GM04504 (cell line): ENCODE measurements around the gene SPATA21.
"Not testable (repeated sequence)": the region's sequence is repeated elsewhere in the genome, so short reads cannot be mapped to it uniquely, and the experiment has no call there.

Experiments
- DNase-seq: peaks from one replicate; pipeline ENCODE4 v3.0.0-alpha.2; 2012; ENCODE audit warnings: low read depth

SPATA21 gene

GRCh38 chr1:16436946-16437474 lies at the start of gene SPATA21:
Gene SPATA21 (minus strand): TSS chr1:16437424. CDS start chr1:16431371, 6,053 bp downstream.
- no peak for DNase-seq

- not testable (repeated sequence) for DNase-seq
These were observed 49.8 kb upstream of the SPATA21 start for GRCh38 chr1:16487011-16487410.

- DNase-seq, result not testable (repeated sequence)
These were observed 49.1 kb upstream of the SPATA21 start for GRCh38 chr1:16486316-16486715.

GRCh38 chr1:16484931-16485330 lies 47.7 kb upstream of the SPATA21 start:
- DNase-seq, result no peak

GRCh38 chr1:16484501-16484835 lies 47.2 kb upstream of the SPATA21 start:
- no peak for DNase-seq

GRCh38 chr1:16483639-16484500 lies 46.6 kb upstream of the SPATA21 start:
- not testable (repeated sequence) for DNase-seq

- DNase-seq, result not testable (repeated sequence)
These were observed 45.9 kb upstream of the SPATA21 start for GRCh38 chr1:16483146-16483545.

GRCh38 chr1:16478091-16478490 lies 40.9 kb upstream of the SPATA21 start:
- no peak for DNase-seq

- DNase-seq, result not testable (repeated sequence)
These were observed 38.8 kb upstream of the SPATA21 start for GRCh38 chr1:16475771-16476770.

- DNase-seq, result not testable (repeated sequence)
These were observed 37.7 kb upstream of the SPATA21 start for GRCh38 chr1:16474891-16475290.

- DNase-seq, result no peak
These were observed 37.1 kb upstream of the SPATA21 start for GRCh38 chr1:16474166-16474800.

- no peak for DNase-seq
These were observed 31.3 kb upstream of the SPATA21 start for GRCh38 chr1:16468558-16468957.

GRCh38 chr1:16464917-16465625 lies 27.8 kb upstream of the SPATA21 start:
- DNase-seq, result no peak

GRCh38 chr1:16462773-16463330 lies 25.6 kb upstream of the SPATA21 start:
- DNase-seq, result no peak

- no peak for DNase-seq
These were observed 24.5 kb upstream of the SPATA21 start for GRCh38 chr1:16461681-16462080.

GRCh38 chr1:16459352-16459925 lies 22.2 kb upstream of the SPATA21 start:
- no peak for DNase-seq

GRCh38 chr1:16458831-16459230 lies 21.6 kb upstream of the SPATA21 start:
- no peak for DNase-seq

GRCh38 chr1:16456151-16456550 lies 18.9 kb upstream of the SPATA21 start:
- DNase-seq, result not testable (repeated sequence)

- DNase-seq, result not testable (repeated sequence)
These were observed 17.7 kb upstream of the SPATA21 start for GRCh38 chr1:16454909-16455308.

- DNase-seq, result no peak
These were observed 14.8 kb upstream of the SPATA21 start for GRCh38 chr1:16451841-16452528.
